CD8-positive, alpha-beta memory T cell (primary cell): Measurements from ENCODE around the gene METTL8. TPM values are rescaled to one million over a fixed set of nuclear protein-coding genes. Genes with fewer than 3 reads are reported as not detected.

Experiments
- CTCF ChIA-PET: fragments of 350-600 bp; sonication (Branson Sonifier 250); formaldehyde crosslinking; loops from one replicate; lab custom pipeline; 2021; ENCODE audit warnings: antibody characterized with exemption; lab: Charles Lee
- POLR2A ChIA-PET: fragments of 350-600 bp; sonication (Branson Sonifier 250); formaldehyde crosslinking; loops from one replicate; lab custom pipeline; 2021; ENCODE audit warnings: antibody characterized with exemption; lab: Charles Lee
- DNase-seq, 5 donors: peaks; one replicate each; pipeline versions ENCODE4 v3.0.0 to v3.0.0-alpha.2; 2020 to 2022; ENCODE audit warnings: mixed read lengths in 1 of 5
- H3K27ac ChIP-seq: one replicate; pipeline ENCODE4 v1.7.0; 2013; ENCODE audit warnings: low read depth, mild to moderate bottlenecking, low read length, moderate library complexity
- H3K27me3 ChIP-seq: 2 replicates; pipeline ENCODE4 v1.7.0; 2013; ENCODE audit warnings: low read length, mild to moderate bottlenecking; ENCODE audit not compliant: insufficient read depth, poor library complexity, severe bottlenecking
- H3K36me3 ChIP-seq: 2 replicates; pipeline ENCODE4 v1.7.0; 2013; ENCODE audit warnings: mild to moderate bottlenecking, low read length, moderate library complexity; ENCODE audit not compliant: insufficient read depth
- H3K4me1 ChIP-seq: 2 replicates; pipeline ENCODE4 v1.7.0; 2013; ENCODE audit warnings: mild to moderate bottlenecking, low read length, moderate library complexity; ENCODE audit not compliant: insufficient read depth
- H3K4me3 ChIP-seq: 2 replicates; pipeline ENCODE4 v1.7.0; 2013; ENCODE audit warnings: mild to moderate bottlenecking, low read length
- H3K9me3 ChIP-seq: 2 replicates; pipeline ENCODE4 v1.7.0; 2013; ENCODE audit warnings: mild to moderate bottlenecking, low read length
- H3K27ac Mint-ChIP-seq, 8 donors: one replicate each; pipeline ENCODE4 v1.8.0; 2020 to 2021; ENCODE audit warnings: mixed read lengths in 8 of 8, mild to moderate bottlenecking in 6 of 8, inconsistent platforms in 3 of 8, moderate library complexity in 3 of 8
- H3K27me3 Mint-ChIP-seq, 2 donors: one replicate each; pipeline ENCODE4 v1.8.0; 2020 to 2021; ENCODE audit warnings: mixed read lengths in 2 of 2, mild to moderate bottlenecking in 1 of 2, moderate library complexity in 1 of 2
- H3K36me3 Mint-ChIP-seq, 3 donors: one replicate each; pipeline ENCODE4 v1.8.0; 2020 to 2021; ENCODE audit warnings: mixed read lengths in 3 of 3, inconsistent platforms in 1 of 3, mild to moderate bottlenecking in 1 of 3
- H3K4me1 Mint-ChIP-seq, 3 donors: one replicate each; pipeline ENCODE4 v1.8.0; 2020 to 2021; ENCODE audit warnings: mixed read lengths in 3 of 3, inconsistent platforms in 1 of 3, mild to moderate bottlenecking in 1 of 3
- H3K4me3 Mint-ChIP-seq, 7 donors: one replicate each; pipeline ENCODE4 v1.8.0; 2020 to 2021; ENCODE audit warnings: mixed read lengths in 7 of 7, mild to moderate bottlenecking in 6 of 7, moderate library complexity in 4 of 7, inconsistent platforms in 2 of 7
- H3K9me3 Mint-ChIP-seq, 5 donors: one replicate each; pipeline ENCODE4 v1.8.0; 2020 to 2022; ENCODE audit warnings: mixed read lengths in 5 of 5, mild to moderate bottlenecking in 3 of 5, moderate library complexity in 2 of 5, inconsistent platforms in 1 of 5
- polyA plus RNA-seq: library from polyadenylated mRNA; unstranded; fragments of 300-500 nt; fragmentation: Illumina TruSeq; gene quantifications from one replicate; pipeline ENCODE4 v1.2.3, GENCODE V29; 2021
- total RNA-seq, 2 experiments: library from RNA; stranded (reverse); gene quantifications; one replicate each; pipeline ENCODE4 v1.2.3, GENCODE V29; 2021

METTL8 gene
- total and polyA plus RNA-seq, 3 experiments from 2014 or later, result 16.6 to 50.5 (median 46.0) TPM

- peaks cover 0 to 3% of the 10 kb centered on the region in 2 donors for H3K27me3 Mint-ChIP-seq
- H3K4me1 ChIP-seq, result no peaks in the 10 kb centered on the region
- H3K36me3 Mint-ChIP-seq, result peaks cover 0 to 2% (median 0%) of the 10 kb centered on the region in 3 donors
- no peak overlapping the region for H3K4me3 ChIP-seq
- no peaks in the 10 kb centered on the region for H3K9me3 Mint-ChIP-seq
- peak overlapping the region in 1 of 8 donors; percentile 43 for H3K27ac Mint-ChIP-seq
- H3K4me3 Mint-ChIP-seq, result no peak overlapping the region
- H3K27ac ChIP-seq, result no peak overlapping the region
- ChIA-PET CTCF (no interaction called here), POLR2A (no interaction called here)
- no peaks in the 10 kb centered on the region for H3K36me3 ChIP-seq
- H3K27me3 ChIP-seq, result no peaks in the 10 kb centered on the region
- DNase-seq, result no peak
- H3K4me1 Mint-ChIP-seq, result no peaks in the 10 kb centered on the region
- H3K9me3 ChIP-seq, result no peaks in the 10 kb centered on the region
Observed at GRCh38 chr2:171289991-171290390, 143.8 kb downstream of the METTL8 start.

DNA sequence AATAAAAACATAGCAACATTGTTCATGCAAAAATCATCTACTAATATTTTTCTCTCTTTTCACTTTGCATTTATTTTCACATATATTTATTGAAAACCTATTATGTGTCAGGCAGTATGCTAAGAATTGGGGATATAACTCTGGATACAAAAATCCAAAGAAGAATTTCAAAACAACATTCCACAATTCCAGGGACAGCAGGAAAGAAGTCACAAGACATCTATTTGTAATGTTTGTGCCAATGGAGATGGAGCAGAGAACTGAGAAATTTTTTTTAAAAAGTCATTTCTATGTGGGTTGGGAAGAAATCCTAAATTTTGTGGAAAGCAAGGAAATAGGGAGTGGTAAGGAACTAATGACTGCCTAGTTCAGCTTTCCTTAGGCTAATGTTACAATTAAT, 144.5 kb downstream of the METTL8 start:
- no peak overlapping the region for H3K27ac ChIP-seq
- Mint-ChIP-seq H3K9me3 (no peaks in the 10 kb centered on the region), H3K27ac (no peak overlapping the region), H3K4me1 (no peaks in the 10 kb centered on the region), H3K36me3 (no peaks in the 10 kb centered on the region), H3K4me3 (no peak overlapping the region), H3K27me3 (peaks cover 0 to 3% of the 10 kb centered on the region in 2 donors)
- H3K9me3 ChIP-seq, result no peaks in the 10 kb centered on the region
- POLR2A ChIA-PET, result no interaction called here
- CTCF ChIA-PET, result no interaction called here
- DNase-seq, result no peak
- no peak overlapping the region for H3K4me3 ChIP-seq
- H3K27me3 ChIP-seq, result no peaks in the 10 kb centered on the region
- no peaks in the 10 kb centered on the region for H3K4me1 ChIP-seq
- no peaks in the 10 kb centered on the region for H3K36me3 ChIP-seq

- Mint-ChIP-seq H3K36me3 (no peaks in the 10 kb centered on the region), H3K27me3 (peaks cover 0 to 3% of the 10 kb centered on the region in 2 donors), H3K9me3 (no peaks in the 10 kb centered on the region), H3K4me1 (no peaks in the 10 kb centered on the region), H3K4me3 (no peak overlapping the region), H3K27ac (no peak overlapping the region)
- no peak for DNase-seq
- no peaks in the 10 kb centered on the region for H3K36me3 ChIP-seq
- H3K4me3 ChIP-seq, result no peak overlapping the region
- H3K27me3 ChIP-seq, result no peaks in the 10 kb centered on the region
- no peak overlapping the region for H3K27ac ChIP-seq
- ChIA-PET POLR2A (no interaction called here), CTCF (no interaction called here)
- H3K9me3 ChIP-seq, result no peaks in the 10 kb centered on the region
- H3K4me1 ChIP-seq, result no peaks in the 10 kb centered on the region
Observed at GRCh38 chr2:171287611-171288010, 146.2 kb downstream of the METTL8 start.

DNA sequence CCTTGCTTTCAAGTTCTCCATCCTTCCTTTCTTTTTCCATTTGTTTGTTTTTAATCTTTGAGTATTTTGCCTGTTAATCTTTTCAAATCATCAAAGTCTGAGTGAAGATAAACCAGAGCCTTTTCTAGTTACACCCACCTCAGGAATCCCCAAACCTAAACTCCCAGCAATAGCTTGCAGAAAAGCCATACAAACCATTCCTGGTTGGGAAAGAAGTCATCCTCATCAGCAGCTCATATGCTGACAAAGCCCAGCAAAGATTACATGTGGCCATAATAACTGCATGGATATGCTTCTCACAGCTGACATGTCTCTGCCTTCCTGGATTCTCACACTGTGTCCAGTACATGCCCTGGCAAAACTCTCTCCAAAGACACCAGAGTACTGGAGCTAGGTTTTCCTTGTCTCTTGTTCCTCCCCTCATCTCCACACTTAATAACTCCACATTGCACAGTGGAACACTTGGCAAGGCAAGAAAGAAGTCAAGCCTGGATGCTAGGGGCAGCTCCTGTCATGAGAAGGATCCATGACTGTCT, 146.7 kb downstream of the METTL8 start:
- CTCF ChIA-PET, result no interaction called here
- POLR2A ChIA-PET, result no interaction called here
- H3K27ac Mint-ChIP-seq, result peak overlapping the region in 1 of 8 donors; percentile 30

DNA sequence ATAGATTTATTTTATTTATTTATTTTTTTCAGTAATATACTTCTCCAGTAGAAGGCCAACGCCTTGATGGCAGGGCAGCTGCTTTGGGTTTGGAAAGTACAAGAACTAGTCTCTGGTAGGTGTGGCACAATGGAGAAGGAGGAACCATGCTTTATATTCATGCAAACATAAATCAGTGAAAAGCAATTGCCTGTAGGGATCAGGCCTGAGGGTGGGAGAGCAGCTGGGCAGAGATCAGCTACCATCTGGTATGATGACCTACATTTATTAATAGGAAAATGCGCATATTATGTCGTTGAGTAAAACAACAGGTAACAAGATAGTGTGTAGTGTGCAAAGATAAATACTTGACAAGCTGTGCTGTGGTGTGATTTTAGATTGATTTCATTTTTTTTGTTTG, 152.7 kb downstream of the METTL8 start:
- Mint-ChIP-seq H3K27ac (peak overlapping the region in 1 of 8 donors; percentile 31), H3K9me3 (no peaks in the 10 kb centered on the region), H3K4me1 (no peaks in the 10 kb centered on the region), H3K27me3 (no peaks in the 10 kb centered on the region), H3K4me3 (no peak overlapping the region), H3K36me3 (peaks cover 0 to 2% (median 0%) of the 10 kb centered on the region in 3 donors)
- no peaks in the 10 kb centered on the region for H3K4me1 ChIP-seq
- ChIA-PET POLR2A (no interaction called here), CTCF (no interaction called here)
- no peak overlapping the region for H3K4me3 ChIP-seq
- no peaks in the 10 kb centered on the region for H3K27me3 ChIP-seq
- H3K27ac ChIP-seq, result no peak overlapping the region
- no peak for DNase-seq
- no peaks in the 10 kb centered on the region for H3K9me3 ChIP-seq
- H3K36me3 ChIP-seq, result no peaks in the 10 kb centered on the region

More for the DNA sequence above, 146.7 kb downstream of the METTL8 start:
- Histone ChIP-seq H3K9me3 (no peaks in the 10 kb centered on the region), H3K27ac (no peak overlapping the region), H3K36me3 (no peaks in the 10 kb centered on the region), H3K27me3 (no peaks in the 10 kb centered on the region), H3K4me3 (no peak overlapping the region), H3K4me1 (no peaks in the 10 kb centered on the region)
- no peak for DNase-seq
- Mint-ChIP-seq H3K36me3 (no peaks in the 10 kb centered on the region), H3K9me3 (no peaks in the 10 kb centered on the region), H3K27me3 (peaks cover 0 to 3% of the 10 kb centered on the region in 2 donors), H3K4me3 (no peak overlapping the region), H3K4me1 (no peaks in the 10 kb centered on the region)

DNA sequence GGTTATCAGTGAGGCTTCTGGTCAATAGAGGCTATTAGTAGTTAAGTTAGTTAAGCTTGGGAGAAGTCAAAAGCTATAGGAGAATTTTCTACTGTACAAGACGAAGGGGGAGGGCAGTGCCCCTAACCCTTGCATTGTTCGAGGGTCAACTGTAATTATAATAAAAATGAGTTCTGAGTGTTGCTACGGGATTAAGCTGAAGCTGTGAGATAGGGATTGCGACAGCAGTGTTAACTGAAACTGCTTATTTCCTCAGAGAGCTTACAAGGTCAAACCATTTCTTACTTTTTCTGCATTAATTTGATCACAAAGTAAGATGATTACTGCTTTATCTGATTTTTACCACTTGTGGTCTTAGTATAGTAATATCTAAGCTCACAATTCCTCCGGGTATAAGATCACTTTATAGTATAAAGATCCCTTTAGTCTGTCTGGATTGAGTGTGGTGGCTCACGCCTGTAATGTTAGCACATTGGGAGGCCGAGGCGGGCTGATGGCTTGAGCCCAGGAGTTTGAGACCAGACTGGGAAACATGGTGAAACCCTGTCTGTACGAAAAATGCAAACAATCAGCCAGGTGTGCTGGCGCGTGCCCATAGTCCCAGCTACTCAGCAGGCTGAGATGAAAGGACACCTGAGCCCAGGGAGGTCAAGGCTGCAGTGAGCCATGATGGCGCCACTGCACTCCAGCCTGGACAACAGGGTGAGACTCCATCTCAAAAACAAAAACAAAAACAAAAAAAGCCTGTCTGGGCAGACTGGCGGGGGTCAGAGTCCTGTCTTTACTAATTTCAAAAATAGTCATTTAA, 153.6 kb downstream of the METTL8 start:
- Mint-ChIP-seq H3K27me3 (no peaks in the 10 kb centered on the region), H3K27ac (no peak overlapping the region), H3K4me3 (no peak overlapping the region), H3K4me1 (no peaks in the 10 kb centered on the region), H3K36me3 (peaks cover 0 to 2% (median 0%) of the 10 kb centered on the region in 3 donors), H3K9me3 (no peaks in the 10 kb centered on the region)
- POLR2A ChIA-PET, result no interaction called here
- no peak for DNase-seq
- no peaks in the 10 kb centered on the region for H3K27me3 ChIP-seq
- H3K9me3 ChIP-seq, result no peaks in the 10 kb centered on the region
- H3K4me3 ChIP-seq, result no peak overlapping the region
- CTCF ChIA-PET, result no interaction called here
- H3K36me3 ChIP-seq, result no peaks in the 10 kb centered on the region
- no peak overlapping the region for H3K27ac ChIP-seq
- H3K4me1 ChIP-seq, result no peaks in the 10 kb centered on the region

GRCh38 chr2:171274757-171275156, 159.0 kb downstream of the METTL8 start:
- Mint-ChIP-seq H3K36me3 (no peaks in the 10 kb centered on the region), H3K9me3 (no peaks in the 10 kb centered on the region), H3K27ac (no peak overlapping the region), H3K4me1 (no peaks in the 10 kb centered on the region), H3K27me3 (no peaks in the 10 kb centered on the region), H3K4me3 (no peak overlapping the region)
- POLR2A ChIA-PET, result no interaction called here
- no peaks in the 10 kb centered on the region for H3K27me3 ChIP-seq
- DNase-seq, result no peak
- H3K27ac ChIP-seq, result no peak overlapping the region
- CTCF ChIA-PET, result no interaction called here
- no peaks in the 10 kb centered on the region for H3K4me1 ChIP-seq
- no peaks in the 10 kb centered on the region for H3K36me3 ChIP-seq
- no peak overlapping the region for H3K4me3 ChIP-seq
- no peaks in the 10 kb centered on the region for H3K9me3 ChIP-seq

GRCh38 chr2:171271971-171272436, 161.8 kb downstream of the METTL8 start:
- no peaks in the 10 kb centered on the region for H3K4me1 Mint-ChIP-seq
- no peaks in the 10 kb centered on the region for H3K9me3 Mint-ChIP-seq
- no peak overlapping the region for H3K4me3 ChIP-seq
- ChIA-PET CTCF (no interaction called here), POLR2A (no interaction called here)
- no peaks in the 10 kb centered on the region for H3K36me3 Mint-ChIP-seq
- H3K9me3 ChIP-seq, result no peaks in the 10 kb centered on the region
- H3K4me3 Mint-ChIP-seq, result no peak overlapping the region
- H3K36me3 ChIP-seq, result no peaks in the 10 kb centered on the region
- H3K27me3 Mint-ChIP-seq, result no peaks in the 10 kb centered on the region
- no peaks in the 10 kb centered on the region for H3K27me3 ChIP-seq
- no peak overlapping the region for H3K27ac Mint-ChIP-seq
- no peaks in the 10 kb centered on the region for H3K4me1 ChIP-seq
- no peak overlapping the region for H3K27ac ChIP-seq
- no peak for DNase-seq
